Measurements from ENCODE around the gene CDC5L. TPM values are rescaled to one million over a fixed set of nuclear protein-coding genes. Genes with fewer than 3 reads are reported as not detected.

CDC5L gene
- total RNA-seq, 1 experiment from 2014 or later = 43.9 TPM

GRCh38 chr6:44451803-44452695 lies 64.5 kb downstream of the CDC5L start:
- no peak overlapping the region for H3K4me3 ChIP-seq (ENCODE audit: low read depth, low read length, poor library complexity, severe bottlenecking)
- BruUV-seq (replicated peaks) = no TSS peak
- no peak for DNase-seq (ENCODE audit: low spot score)
- H3K4me1 ChIP-seq (ENCODE audit: insufficient read depth, low read length, poor library complexity, severe bottlenecking) = peaks cover 3% of the 10 kb centered on the region
- H3K27ac ChIP-seq (ENCODE audit: low read depth, low read length, poor library complexity, severe bottlenecking) = no peak overlapping the region
- no peaks in the 10 kb centered on the region for H3K27me3 ChIP-seq (replicated peaks; ENCODE audit: insufficient read depth, low read depth, low read length, poor library complexity)
- peaks cover 18% of the 10 kb centered on the region for H3K36me3 ChIP-seq (ENCODE audit: insufficient read depth, low read length, poor library complexity, severe bottlenecking)
- CTCF ChIA-PET = no interaction called here
- POLR2A ChIA-PET (ENCODE audit: low non-redundant PET) = no interaction called here
- no peaks in the 10 kb centered on the region for H3K9me3 ChIP-seq (ENCODE audit: low read depth, low read length, poor library complexity, severe bottlenecking)
- intact Hi-C loops (cut with micrococcal nuclease; ENCODE audit: unreplicated experiment) = no loop called here
- TF ChIP-seq CTCF (conservative IDR thresholded peaks at IDR 0.05; ENCODE audit: low read depth, low read length) (no peak), EZH2 (IDR thresholded peaks at IDR 0.05; ENCODE audit: borderline replicate concordance, low read depth, low read length, poor library complexity, severe bottlenecking) (no peak)

GRCh38 chr6:44452725-44453124 lies 65.2 kb downstream of the CDC5L start:
- TF ChIP-seq EZH2 (IDR thresholded peaks at IDR 0.05; ENCODE audit: borderline replicate concordance, low read depth, low read length, poor library complexity, severe bottlenecking) = no peak
- TF ChIP-seq CTCF (conservative IDR thresholded peaks at IDR 0.05; ENCODE audit: low read depth, low read length) = no peak
- Histone ChIP-seq H3K27ac (ENCODE audit: low read depth, low read length, poor library complexity, severe bottlenecking) (no peak overlapping the region), H3K9me3 (ENCODE audit: low read depth, low read length, poor library complexity, severe bottlenecking) (no peaks in the 10 kb centered on the region), H3K4me3 (ENCODE audit: low read depth, low read length, poor library complexity, severe bottlenecking) (no peak overlapping the region), H3K4me1 (ENCODE audit: insufficient read depth, low read length, poor library complexity, severe bottlenecking) (peaks cover 3% of the 10 kb centered on the region), H3K36me3 (ENCODE audit: insufficient read depth, low read length, poor library complexity, severe bottlenecking) (peaks cover 12% of the 10 kb centered on the region), H3K27me3 (replicated peaks; ENCODE audit: insufficient read depth, low read depth, low read length, poor library complexity) (no peaks in the 10 kb centered on the region)
- CTCF ChIA-PET = no interaction called here
- no peak for DNase-seq (ENCODE audit: low spot score)
- intact Hi-C loops (cut with micrococcal nuclease; ENCODE audit: unreplicated experiment) = no loop called here
- POLR2A ChIA-PET (ENCODE audit: low non-redundant PET) = no interaction called here
- BruUV-seq (replicated peaks) = no TSS peak

- peaks cover 3% of the 10 kb centered on the region for H3K4me1 ChIP-seq (ENCODE audit: insufficient read depth, low read length, poor library complexity, severe bottlenecking)
- POLR2A ChIA-PET (ENCODE audit: low non-redundant PET) = no interaction called here
- H3K36me3 ChIP-seq (ENCODE audit: insufficient read depth, low read length, poor library complexity, severe bottlenecking) = peaks cover 8% of the 10 kb centered on the region
- no peak for DNase-seq (ENCODE audit: low spot score)
- no TSS peak for BruUV-seq (replicated peaks)
- no peaks in the 10 kb centered on the region for H3K27me3 ChIP-seq (replicated peaks; ENCODE audit: insufficient read depth, low read depth, low read length, poor library complexity)
- intact Hi-C loops (cut with micrococcal nuclease; ENCODE audit: unreplicated experiment) = no loop called here
- H3K27ac ChIP-seq (ENCODE audit: low read depth, low read length, poor library complexity, severe bottlenecking) = no peak overlapping the region
- H3K4me3 ChIP-seq (ENCODE audit: low read depth, low read length, poor library complexity, severe bottlenecking) = no peak overlapping the region
- H3K9me3 ChIP-seq (ENCODE audit: low read depth, low read length, poor library complexity, severe bottlenecking) = no peaks in the 10 kb centered on the region
- no peak for TF ChIP-seq CTCF (conservative IDR thresholded peaks at IDR 0.05; ENCODE audit: low read depth, low read length)
- TF ChIP-seq EZH2 (IDR thresholded peaks at IDR 0.05; ENCODE audit: borderline replicate concordance, low read depth, low read length, poor library complexity, severe bottlenecking) = no peak
- CTCF ChIA-PET = no interaction called here
Measured at GRCh38 chr6:44453146-44453545, 65.6 kb downstream of the CDC5L start.

Measured in A673 (cell line).